ENCODE results near the gene SMARCA5. TPM values are rescaled to one million over a fixed set of nuclear protein-coding genes. Genes with fewer than 3 reads are reported as not detected.

SMARCA5 gene
- total and polyA plus RNA-seq, 4 donors, result 6.8 to 34.7 (median 12.6) TPM

- H3K4me3 ChIP-seq (ENCODE audit: low read depth in 1 of 3, low read length in 3 of 3), result no peak overlapping the region
- H3K27ac ChIP-seq (ENCODE audit: low read depth in 1 of 2, low read length in 2 of 2), result no peak overlapping the region
- H3K27me3 ChIP-seq (ENCODE audit: control insufficient read depth in 4 of 4, insufficient read depth in 4 of 4, low read length in 3 of 4), result no peaks in the 10 kb centered on the region
- H3K36me3 ChIP-seq (ENCODE audit: control insufficient read depth in 4 of 4, insufficient read depth in 3 of 4, low read depth in 1 of 4, low read length in 3 of 4), result no peaks in the 10 kb centered on the region
- TF ChIP-seq EGR1 (IDR thresholded peaks at IDR 0.05; ENCODE audit: low read depth in 2 of 2) (no peak), ZBTB33 (IDR thresholded peaks at IDR 0.05) (no peak), MAX (IDR thresholded peaks at IDR 0.05) (no peak)
- WGBS, result 98% methylated on average over 2 of the region's 2 CpGs
- DNase-seq (ENCODE audit: low spot score), result no peak
- no peaks in the 10 kb centered on the region for H3K9me3 ChIP-seq (ENCODE audit: control insufficient read depth in 4 of 4, low read length in 3 of 4)
- no peak overlapping the region for H3K9ac ChIP-seq (ENCODE audit: low read depth in 1 of 2, low read length in 2 of 2)
- no peaks in the 10 kb centered on the region for H3K4me1 ChIP-seq (ENCODE audit: control insufficient read depth in 4 of 4, insufficient read depth in 4 of 4, low read length in 3 of 4)
Observed at GRCh38 chr4:143489106-143489505, 24.4 kb upstream of the SMARCA5 start.

GRCh38 chr4:143498021-143498420 lies 15.5 kb upstream of the SMARCA5 start:
- H3K27me3 ChIP-seq (ENCODE audit: control insufficient read depth in 4 of 4, insufficient read depth in 4 of 4, low read length in 3 of 4), result no peaks in the 10 kb centered on the region
- no peak overlapping the region for H3K9ac ChIP-seq (ENCODE audit: low read depth in 1 of 2, low read length in 2 of 2)
- DNase-seq (ENCODE audit: low spot score), result no peak
- TF ChIP-seq SP1 (IDR thresholded peaks at IDR 0.05) (no peak), TAF1 (conservative IDR thresholded peaks at IDR 0.05) (no peak), GABPA (IDR thresholded peaks at IDR 0.05 in 1 of 2, conservative IDR thresholded peaks at IDR 0.05 in 1 of 2) (no peak), NR2F2 (IDR thresholded peaks at IDR 0.05) (no peak), MAX (IDR thresholded peaks at IDR 0.05) (no peak), HNF4G (IDR thresholded peaks at IDR 0.05) (no peak), JUND (IDR thresholded peaks at IDR 0.05) (no peak), REST (IDR thresholded peaks at IDR 0.05) (no peak), ZBTB33 (IDR thresholded peaks at IDR 0.05) (no peak), FOXA1 (IDR thresholded peaks at IDR 0.05) (no peak), HNF4A (conservative IDR thresholded peaks at IDR 0.05) (no peak), RAD21 (IDR thresholded peaks at IDR 0.05) (no peak), EGR1 (IDR thresholded peaks at IDR 0.05; ENCODE audit: low read depth in 2 of 2) (no peak), ATF3 (IDR thresholded peaks at IDR 0.05) (no peak), RXRA (IDR thresholded peaks at IDR 0.05) (no peak), CTCF (IDR thresholded peaks at IDR 0.05; ENCODE audit: low read depth, low read length, missing input control) (no peak), FOXA2 (IDR thresholded peaks at IDR 0.05) (no peak), YY1 (IDR thresholded peaks at IDR 0.05) (no peak)
- no peak overlapping the region for H3K4me3 ChIP-seq (ENCODE audit: low read depth in 1 of 3, low read length in 3 of 3)
- H3K9me3 ChIP-seq (ENCODE audit: control insufficient read depth in 4 of 4, low read length in 3 of 4), result no peaks in the 10 kb centered on the region
- 90% methylated on average over 8 of the region's 8 CpGs for WGBS
- no peaks in the 10 kb centered on the region for H3K36me3 ChIP-seq (ENCODE audit: control insufficient read depth in 4 of 4, insufficient read depth in 3 of 4, low read depth in 1 of 4, low read length in 3 of 4)
- no peak overlapping the region for H3K27ac ChIP-seq (ENCODE audit: low read depth in 1 of 2, low read length in 2 of 2)
- H3K4me1 ChIP-seq (ENCODE audit: control insufficient read depth in 4 of 4, insufficient read depth in 4 of 4, low read length in 3 of 4), result no peaks in the 10 kb centered on the region

All from liver (tissue), 9 donors.